ELR (cell line): ENCODE measurements around the gene LINGO3.
"Not testable (repeated sequence)": the region's sequence is repeated elsewhere in the genome, so short reads cannot be mapped to it uniquely, and the experiment has no call there.

Experiments used
- DNase-seq: peaks from one replicate; pipeline ENCODE4 v3.0.0-alpha.2; 2015; ENCODE audit warnings: low read depth

The LINGO3 gene

DNA sequence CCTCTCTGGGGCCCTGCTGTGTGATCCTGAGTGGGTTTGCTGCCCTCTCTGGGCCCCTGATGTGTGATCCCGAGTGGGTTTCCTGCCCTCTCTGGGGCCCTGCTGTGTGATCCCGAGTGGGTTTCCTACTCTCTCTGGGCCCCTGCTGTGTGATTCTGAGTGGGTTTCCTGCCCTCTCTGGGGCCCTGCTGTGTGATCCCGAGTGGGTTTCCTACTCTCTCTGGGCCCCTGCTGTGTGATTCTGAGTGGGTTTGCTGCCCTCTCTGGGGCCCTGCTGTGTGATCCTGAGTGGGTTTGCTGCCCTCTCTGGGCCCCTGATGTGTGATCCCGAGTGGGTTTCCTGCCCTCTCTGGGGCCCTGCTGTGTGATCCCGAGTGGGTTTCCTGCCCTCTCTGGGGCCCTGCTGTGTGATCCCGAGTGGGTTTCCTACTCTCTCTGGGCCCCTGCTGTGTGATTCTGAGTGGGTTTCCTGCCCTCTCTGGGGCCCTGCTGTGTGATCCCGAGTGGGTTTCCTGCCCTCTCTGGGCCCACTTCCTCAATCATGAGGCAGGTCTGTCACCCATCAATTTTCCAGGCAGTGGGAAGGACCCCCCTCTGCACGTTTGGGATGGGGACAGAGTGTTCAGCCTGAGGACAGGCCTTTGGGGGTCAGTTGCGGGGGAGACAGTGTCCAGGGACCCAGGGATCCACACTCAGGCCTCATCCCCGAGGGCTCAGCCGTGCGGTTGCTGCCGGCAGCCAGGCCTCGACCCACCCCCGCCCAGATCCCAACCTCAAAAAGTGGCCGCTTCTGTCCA lies 26.5 kb downstream of the LINGO3 start:
- not testable (repeated sequence) for DNase-seq

DNA sequence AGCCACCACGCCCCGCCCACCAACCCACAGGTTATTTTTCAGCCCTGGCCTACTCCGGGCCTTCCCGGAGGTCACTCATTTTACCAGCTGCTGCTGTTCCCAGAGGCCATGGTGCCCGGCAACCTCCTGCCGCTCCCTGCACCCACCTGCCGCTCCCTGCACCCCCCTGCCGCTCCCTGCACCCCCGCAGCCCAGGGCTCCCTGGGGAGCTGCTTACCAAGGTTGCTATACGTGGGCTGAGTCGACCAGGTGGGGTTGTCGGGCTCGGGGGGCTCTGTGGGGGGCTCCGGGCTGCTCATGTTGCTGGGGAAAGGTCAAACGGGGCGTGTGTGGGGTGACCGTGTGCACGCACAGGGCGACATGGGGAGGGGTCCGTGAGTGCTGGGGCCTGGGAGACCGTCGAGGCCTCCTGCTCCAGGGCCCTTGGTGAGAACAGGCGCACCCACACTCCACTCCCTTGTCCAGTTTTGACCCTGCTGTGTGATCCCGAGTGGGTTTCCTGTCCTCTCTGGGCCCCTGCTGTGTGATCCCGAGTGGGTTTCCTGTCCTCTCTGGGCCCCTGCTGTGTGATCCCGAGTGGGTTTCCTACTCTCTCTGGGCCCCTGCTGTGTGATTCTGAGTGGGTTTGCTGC lies 27.2 kb downstream of the LINGO3 start:
- DNase-seq: no peak

GRCh38 chr19:2278459-2279158 lies 29.3 kb downstream of the LINGO3 start:
- no peak for DNase-seq

DNA sequence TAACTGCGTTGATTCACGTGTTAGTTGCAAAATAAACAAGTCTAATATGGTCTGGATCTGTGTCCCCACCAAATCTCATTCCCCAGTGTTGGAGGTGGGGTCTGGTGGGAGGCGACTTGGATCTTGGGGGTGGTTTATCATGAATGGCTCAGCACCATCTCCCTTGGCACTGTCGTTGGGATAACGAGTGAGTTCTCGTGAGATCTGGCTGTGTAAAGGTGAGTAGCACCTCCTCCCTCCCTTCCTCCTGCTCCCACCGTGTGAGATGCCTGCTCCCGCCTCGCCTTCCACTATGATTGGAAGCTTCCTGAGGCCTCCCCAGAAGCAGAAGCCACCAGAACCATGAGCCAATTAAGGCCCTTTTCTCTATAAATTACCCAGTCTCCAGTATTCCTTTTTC lies 30.8 kb downstream of the LINGO3 start:
- no peak for DNase-seq

- no peak for DNase-seq
Measured at GRCh38 chr19:2276429-2276986, 31.4 kb downstream of the LINGO3 start.

- DNase-seq: no peak
Measured at GRCh38 chr19:2275588-2276428, 32.1 kb downstream of the LINGO3 start.

DNA sequence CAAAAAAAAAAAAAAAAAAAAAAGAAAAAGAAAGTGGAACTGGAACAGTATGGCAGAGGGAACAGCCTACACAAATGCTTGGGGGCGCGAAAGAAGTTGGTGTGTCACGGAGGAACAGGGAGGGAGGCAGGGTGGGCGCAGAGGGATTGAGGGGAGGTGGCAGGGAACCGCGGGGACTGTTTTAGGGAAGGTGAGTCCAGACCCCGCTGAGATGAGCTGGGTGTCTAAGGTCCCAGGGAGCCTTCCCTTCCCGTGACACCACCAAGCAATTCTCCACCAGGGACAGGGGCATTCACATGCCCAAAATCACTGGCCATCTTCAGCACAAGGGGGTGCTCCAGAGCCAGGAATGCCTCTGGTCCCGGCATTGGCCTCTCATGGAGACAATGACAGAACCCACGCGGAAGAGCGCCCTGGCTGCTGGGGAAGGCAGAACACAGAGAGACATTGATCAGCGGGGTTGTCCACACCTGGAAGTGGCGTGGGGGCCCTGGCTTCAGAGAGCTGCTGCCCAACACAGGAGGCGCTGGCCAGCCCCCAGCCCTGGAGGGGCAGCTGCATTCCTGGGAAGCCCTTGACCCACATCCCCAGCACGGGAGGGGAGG lies 32.9 kb downstream of the LINGO3 start:
- DNase-seq: peak; percentile 74

GRCh38 chr19:2274185-2274711 lies 33.7 kb downstream of the LINGO3 start:
- DNase-seq: peak; percentile 38

DNA sequence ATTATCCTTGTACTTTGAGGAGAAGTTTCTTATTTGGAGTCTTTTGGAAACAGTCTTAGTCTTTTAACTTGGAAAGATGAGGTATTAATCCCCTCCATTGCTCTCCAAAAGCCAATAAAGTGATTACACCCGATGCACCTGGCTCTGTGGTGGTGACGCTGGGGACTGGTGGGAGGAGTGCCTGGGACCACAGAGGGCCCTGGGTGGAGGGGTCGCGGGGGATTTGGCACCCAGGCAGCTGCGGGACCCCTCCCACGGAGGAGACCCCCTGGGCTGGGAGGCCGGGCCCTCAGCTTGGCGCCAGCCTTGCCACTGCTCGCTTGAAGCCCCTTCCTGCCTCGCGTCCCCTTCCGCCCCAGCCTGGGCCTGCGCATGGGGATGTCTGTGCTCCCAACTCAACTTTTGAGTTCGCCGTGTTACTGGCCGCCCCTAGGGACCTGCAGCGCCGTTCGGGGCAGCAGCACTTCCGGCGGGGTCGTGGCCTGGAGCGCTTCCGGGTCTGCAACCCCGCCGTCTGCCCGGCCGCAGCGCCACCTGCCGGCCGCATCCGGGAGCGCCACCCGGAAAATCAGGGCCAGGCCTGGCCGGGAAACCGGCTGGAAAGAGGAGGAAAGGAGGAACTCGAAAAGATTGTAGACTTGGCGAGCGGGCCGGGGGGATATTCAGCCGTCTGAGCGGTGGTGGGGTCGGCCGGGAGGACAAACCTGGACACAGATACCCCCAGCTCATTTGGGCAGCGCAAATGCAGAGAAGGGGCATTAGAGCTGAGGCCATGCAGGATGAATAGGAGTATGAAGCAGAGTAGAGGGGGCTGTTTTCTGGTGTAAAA lies 34.4 kb downstream of the LINGO3 start:
- DNase-seq: peak; percentile 86

DNA sequence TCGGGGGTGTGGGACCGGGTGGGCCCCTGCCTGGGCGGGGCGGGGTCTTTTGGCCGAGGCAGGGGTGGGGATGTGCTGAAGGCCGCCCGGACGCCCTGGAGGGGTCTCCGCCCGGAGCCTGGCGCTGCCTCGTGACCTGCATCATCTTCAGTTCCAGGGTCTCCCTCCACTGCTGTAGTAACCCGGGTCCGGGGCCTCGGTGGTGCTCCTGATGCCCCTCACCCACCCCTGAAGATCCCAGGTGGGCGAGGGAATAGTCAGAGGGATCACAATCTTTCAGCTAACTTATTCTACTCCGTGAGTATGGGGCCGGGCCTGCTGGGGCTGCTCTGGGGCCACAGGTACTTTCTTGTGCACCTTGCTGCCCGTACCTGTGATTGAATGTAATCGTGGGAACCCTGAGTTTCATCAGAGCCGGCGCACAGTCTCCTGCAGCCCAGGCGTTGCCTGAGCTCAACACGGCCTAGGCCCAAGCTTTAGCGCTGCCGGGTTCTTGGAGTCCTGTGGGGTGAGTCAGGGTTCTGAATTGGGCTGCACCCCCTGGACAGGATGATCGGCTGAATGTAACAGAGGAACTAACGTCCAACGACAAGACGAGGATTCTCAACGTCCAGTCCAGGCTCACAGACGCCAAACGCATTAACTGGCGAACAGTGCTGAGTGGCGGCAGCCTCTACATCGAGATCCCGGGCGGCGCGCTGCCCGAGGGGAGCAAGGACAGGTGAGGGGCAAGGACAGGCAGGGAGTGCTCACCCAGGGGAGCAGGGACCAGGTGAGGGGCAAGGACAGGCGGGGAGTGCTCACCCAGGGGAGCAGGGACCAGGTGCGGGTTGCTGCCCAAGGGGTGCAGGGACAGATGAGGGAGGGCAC lies 36.5 kb downstream of the LINGO3 start:
- peak; percentile 94 for DNase-seq

GRCh38 chr19:2270423-2271233 lies 37.3 kb downstream of the LINGO3 start:
- peak; percentile 89 for DNase-seq

GRCh38 chr19:2270157-2270422 lies 37.9 kb downstream of the LINGO3 start:
- peak; percentile 45 for DNase-seq

GRCh38 chr19:2269244-2270156 lies 38.5 kb downstream of the LINGO3 start:
- peak; percentile 97 for DNase-seq

DNA sequence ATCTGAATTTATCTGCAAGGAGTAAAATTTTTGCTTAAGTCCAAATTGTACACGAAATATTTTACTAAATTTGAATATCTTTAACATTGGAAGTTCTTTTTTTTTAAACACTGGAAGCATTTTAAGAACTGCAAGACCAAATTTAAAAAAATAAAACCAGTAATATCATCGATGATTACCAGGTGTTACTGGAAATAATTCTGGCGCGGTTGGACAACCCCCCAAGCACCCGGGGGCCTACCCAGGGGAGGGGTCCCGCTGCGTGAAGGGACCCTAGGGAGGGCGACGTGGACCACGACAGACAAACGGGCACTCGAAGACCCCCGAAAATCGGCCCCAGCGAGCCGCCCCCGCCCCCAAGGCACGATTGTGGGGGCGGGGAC lies 39.1 kb downstream of the LINGO3 start:
- no peak for DNase-seq

DNA sequence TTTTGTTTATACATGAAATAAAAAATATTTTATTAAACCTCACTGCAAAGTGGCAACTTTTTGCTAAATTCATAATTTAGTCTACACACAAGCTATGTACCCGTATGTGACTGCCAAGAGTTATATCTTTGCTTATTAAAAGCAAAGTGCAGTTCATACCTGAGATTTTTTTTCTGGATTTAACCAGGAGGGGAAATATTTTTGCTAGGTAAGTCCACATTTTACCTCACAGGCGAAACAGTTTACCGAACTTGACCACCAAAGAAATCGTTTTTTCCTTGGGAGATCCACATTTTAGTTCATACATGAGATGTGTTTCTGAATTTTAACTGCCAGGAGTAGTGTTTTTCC lies 39.5 kb downstream of the LINGO3 start:
- no peak for DNase-seq

- peak; percentile 64 for DNase-seq
Measured at GRCh38 chr19:2266183-2266993, 41.6 kb downstream of the LINGO3 start.
